ACHN (cell line): Measurements from ENCODE around the gene COX19.
A peak's percentile ranks its signal among the peaks of the same experiment; 100 is the strongest.

Source experiments
- DNase-seq: peaks from one replicate; pipeline ENCODE4 v3.0.0-alpha.2; 2015
- in situ Hi-C: cut with HindIII; loops from 2 replicates; pipeline ENCODE4 v1.10.0; 2017; ENCODE audit warnings: low sequenced_read_pairs, low pct_ligation_motif_present, low pct_unique_long_range_greater_than_20kb

COX19 gene

DNA sequence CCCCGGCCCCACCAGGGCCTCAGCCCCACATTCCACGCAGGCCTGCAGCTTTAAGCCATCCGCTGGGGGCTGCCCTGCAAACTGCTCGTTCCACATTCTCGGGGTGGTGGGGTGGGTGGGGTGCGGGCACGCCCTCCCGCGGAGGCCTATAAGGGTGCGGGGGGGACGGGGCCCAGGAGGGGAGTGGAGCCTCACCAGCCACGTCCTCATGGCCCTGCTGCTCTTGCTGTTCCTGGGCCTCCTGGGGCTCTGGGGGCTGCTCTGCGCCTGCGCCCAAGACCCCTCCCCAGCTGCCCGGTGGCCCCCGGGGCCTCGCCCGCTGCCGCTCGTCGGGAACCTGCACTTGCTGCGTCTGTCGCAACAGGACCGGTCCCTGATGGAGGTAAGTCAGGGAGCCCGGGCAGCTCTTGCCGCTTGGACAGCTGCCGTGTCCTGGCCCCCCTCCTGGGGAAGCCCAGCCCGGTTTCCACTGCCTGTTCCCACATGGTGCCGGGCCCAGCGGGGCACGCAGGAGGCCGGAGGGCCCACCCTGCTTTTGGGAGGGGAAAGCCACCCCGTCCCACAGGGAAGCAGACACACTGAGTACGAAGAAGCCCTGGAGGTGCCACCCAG, 7.8 kb upstream of the COX19 start, which contains the start of gene CYP2W1:
Gene CYP2W1, plus strand, starts transcription at position 178 of the 612 bp plus-strand sequence. Its CDS starts 31 bp downstream, at position 209.
- DNase-seq = no peak
- in situ Hi-C loops = no loop called here

DNA sequence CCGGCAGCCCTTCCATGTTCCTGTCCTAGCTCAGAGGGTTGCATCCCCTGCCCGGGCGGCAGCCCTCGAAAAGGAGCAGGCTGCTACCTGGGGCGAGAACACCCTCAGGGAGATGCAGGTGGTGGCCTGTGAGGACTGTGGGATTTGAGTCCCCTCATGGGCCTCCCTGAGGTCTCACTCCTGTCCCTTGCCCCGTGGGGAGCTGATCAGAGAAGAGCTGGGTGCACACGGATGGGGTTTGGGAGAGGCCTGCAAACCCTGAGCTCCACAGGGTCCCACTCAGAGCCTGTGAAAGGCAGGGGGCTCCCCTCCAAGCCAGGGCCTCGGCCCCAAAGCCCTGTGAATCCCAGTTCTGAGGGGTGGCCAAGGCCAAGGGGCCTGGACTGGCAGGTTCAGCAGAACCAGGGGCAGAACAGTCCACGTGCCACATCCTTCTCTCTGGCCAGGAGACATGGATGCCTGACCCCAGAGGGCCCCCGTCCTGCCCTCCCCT, 7.2 kb upstream of the COX19 start:
- no peak for DNase-seq
- in situ Hi-C loops = no loop called here

DNA sequence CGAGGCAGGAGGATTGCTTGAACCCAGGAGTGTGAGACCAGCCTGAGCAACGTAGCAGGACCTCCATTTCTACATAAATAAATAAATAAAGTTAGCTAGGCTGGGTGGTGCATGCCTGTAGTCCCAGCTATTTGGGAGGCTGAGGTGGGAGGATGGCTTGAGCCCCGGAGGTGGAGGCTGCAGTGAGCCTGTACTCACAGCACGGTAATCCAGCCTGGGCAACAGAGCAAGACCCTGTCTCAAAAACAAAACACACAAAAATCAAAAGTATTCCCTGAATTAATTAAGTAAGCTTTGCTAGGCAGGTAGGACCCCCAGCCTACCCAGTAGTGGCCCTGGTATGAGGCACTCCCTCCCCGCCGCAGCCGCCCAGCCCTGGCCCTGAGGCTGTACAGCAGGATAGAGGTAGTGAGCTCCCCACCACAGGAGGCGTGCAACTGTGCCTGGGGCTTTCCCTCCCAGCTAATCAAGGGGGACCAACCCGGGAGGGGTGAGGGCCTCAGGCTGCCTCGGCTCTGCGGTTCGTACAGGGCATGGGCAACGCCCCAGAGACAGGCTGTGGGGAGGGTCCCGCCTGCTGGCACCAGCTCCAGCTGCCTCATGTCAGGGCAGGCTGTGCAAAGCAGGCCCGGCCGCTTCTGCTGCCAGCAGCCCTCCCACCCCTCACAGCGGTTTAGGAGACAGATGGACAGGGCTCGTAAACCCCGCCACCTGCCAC, 6.6 kb upstream of the COX19 start:
- no peak for DNase-seq
- in situ Hi-C loops = no loop called here

DNA sequence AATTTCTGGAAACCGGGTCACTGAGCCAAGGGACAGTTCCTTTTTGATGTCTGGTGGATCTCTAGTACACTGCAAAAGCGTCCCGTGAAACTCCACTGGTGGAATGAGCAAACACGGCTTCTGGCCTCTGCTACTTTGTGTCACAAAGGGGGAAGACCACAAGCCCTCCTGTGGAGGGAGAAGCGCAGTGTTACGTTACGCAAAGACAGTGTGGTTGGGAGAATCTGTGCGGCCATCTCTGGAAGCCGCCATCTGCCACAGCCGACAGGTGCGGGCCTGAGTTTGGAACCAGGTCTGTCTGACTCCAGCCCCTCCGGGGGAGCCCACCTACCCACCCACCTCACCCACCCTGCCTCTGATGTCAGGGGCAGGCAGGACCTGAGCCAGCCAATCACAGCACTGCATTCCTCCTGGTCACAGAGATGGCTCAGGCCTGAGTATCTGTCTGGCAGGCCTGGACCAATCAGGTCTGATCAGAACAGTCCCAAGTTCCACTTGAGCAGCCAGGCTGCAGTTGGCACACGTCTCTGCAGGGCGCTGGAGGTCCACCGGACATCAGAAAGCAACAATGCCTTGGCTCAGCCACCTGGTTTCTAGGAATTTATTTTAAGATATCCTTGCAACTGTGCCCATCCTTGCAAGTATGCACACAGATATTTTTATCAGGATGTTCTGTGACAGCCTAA, 4.7 kb upstream of the COX19 start:
- in situ Hi-C loops = no loop called here
- peak; percentile 89 for DNase-seq

DNA sequence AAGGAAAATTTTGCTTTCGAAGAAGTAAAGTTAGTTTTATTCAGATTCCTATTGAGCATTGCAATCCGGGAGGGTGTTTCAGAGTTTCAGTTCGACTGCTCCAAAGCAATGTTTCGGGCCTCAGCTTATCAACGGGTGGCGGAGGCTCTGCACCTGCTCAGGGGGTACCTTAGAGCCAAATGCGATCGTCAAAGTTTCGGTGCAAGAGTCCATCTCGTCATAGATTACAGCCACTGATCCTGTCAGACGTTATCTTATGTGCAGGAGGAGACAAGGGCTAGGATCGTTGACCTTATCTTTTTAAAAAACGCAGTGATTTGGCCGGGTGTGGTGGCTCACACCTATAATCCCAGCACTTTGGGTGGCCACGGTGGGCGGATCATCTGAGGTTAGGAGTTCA, 3.8 kb upstream of the COX19 start:
- DNase-seq = no peak
- in situ Hi-C loops = no loop called here

DNA sequence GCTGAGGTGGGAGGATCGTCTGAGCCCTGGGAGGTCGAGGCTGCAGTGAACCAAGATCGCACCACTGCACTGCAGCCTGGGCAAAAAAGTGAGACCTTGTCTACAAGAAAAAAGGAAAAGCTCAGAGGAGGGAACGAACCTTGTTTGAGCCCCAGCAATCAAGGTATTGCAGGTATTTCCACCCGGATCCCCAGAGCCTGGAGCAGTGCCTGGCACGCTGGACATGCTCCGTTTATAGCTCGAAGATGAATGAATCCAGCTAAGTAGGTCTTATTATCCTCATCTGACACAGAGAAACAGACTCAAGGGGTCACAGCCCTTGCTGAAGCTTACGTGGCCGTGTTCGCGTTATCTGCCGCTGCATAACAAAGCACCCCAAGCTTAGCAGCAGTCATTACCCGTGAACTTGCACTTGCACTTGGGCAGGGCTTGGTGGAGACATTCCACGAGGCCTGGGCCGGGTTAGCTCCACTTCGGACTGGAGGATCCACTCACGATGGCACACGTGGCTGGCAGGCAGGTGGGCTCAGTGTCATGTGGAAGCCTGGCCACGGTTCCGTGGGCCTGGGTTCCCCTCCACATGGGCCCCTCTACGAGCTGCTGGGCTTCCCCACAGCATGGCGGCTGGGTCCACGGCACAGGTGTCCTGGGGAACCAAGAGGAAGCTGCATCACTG, 3.2 kb upstream of the COX19 start:
- in situ Hi-C loops = no loop called here
- no peak for DNase-seq

DNA sequence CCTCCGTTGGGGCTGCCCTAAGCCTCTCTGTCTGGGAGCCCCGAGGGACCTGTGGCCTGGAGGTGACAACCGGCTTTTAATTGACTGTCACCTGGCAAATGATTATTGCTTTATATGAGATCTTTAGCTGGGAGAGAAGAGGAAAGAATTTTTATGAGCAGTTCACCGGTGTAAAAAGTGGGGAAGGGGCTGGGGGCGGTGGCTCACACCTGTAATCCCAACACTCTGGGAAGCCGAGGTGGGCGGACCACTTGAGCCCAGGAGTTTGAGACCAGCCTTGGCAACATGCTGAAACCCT, 2.6 kb upstream of the COX19 start:
- in situ Hi-C loops = no loop called here
- DNase-seq = no peak

DNA sequence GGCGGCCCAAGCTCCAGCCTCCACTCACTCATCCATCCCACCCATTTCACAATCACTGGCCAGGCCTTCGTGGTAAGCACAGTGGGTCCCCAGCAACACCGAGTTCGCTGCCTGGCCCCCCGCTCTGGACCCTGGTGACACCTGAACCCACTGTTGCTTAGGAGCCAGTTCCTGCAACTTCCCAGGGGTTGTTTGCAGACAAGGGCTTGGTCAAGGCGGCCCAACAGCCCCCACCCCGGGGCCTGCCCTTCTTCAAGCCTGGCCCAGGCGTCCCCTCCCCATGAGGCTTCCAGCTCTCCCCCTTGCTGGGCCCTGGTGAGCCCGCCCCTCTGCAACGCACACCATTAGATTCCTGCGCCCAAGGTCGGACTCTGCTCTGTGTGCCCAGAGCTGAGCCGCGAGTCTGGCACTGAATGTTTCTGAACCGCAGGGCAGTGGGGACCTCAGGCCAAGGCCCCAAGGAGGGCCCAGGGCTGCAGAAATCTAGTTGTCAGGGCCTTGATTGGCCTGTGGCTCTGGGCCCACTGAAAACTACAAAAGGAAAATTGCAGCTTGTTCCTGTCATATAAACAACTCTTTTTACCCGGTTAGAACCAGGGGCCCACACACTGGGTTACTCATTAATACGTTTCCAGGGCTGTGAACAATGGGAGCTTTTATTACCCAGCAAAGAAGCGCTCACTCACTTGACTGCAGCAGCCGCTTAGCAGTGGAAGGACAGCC, 2.1 kb upstream of the COX19 start:
- in situ Hi-C loops = no loop called here
- peak; percentile 81 for DNase-seq

DNA sequence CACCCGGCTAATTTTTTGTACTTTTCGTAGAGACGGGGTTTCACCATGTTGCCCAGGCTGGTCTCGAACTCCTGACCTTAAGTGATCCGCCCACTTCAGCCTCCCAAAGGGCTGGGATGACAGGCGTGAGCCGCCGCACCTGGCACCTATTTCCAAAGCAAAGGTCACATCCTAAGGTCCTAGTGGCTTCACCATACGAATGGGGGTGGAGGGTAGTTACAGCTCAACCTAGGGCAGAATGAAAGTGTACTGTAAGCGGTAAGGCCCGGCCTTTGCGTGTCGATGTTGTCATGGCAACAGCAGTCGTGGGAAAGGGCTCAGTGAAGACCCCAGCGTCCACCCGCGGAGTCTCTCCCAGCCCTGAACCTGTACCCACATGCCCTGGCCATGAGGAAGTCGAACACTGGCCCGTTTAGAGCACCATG, 1.6 kb upstream of the COX19 start:
- DNase-seq = no peak
- in situ Hi-C loops = no loop called here

DNA sequence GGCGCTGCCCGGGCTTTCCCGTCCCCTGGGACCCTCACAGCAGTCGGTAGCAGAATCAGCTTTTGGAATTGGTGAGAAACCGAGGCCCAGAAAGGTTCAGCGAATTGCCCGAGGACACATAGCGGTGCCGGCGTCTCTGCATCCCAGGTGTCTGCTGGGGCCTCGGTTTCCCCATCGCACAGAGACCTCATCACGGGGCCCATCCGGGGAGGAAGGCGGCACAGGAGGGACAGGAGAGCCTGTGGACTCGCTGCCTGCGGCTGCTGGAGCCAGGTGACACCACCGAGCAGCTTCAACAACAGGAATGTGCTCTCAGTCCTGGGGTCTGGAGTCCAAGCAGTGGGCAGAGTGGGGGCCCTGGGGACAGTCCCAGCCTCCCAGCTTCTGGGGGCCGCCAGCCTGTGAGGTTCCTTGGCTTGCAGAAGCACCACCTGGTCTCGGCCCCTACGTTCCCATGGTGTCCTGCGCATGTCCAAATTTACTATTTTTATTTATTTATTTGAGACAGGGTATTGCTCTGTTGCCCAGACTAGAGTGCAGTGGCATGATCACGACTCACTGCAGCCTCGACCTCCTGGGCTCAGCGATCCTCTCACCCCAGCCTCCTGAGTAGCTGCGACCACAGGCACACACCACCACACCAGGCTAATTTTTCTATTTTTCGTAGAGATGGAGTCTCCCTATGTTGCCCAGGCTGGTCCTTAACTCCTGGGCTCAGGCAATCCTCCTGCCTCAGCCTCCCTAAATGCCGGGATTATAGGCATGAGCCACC, 539 bp upstream of the COX19 start:
- no peak for DNase-seq
- in situ Hi-C loops = no loop called here

DNA sequence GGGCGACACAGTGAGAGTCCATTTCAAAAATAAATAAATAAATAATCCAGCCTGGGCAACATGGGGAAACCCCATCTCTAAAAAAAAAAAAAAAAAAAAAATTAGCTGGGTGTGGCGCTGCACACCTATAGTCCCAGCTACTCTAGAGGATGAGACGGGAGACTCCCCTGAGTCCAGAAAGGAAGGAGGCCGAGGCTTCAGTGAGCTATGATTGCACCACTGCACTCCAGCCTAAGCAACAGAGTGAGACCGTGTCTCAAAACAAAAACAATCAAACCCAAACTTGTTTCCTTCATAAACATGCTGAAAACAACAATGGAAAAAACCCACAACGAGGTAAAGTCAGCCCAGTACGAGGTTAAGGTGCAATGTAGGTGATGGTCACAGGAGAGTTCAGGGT, 1.2 kb downstream of the COX19 start:
- DNase-seq = no peak
- in situ Hi-C loops = loop anchor here (25.0 kb wide), 1 partner anchor 187 kb away; no protein-coding TSS in a partner anchor

DNA sequence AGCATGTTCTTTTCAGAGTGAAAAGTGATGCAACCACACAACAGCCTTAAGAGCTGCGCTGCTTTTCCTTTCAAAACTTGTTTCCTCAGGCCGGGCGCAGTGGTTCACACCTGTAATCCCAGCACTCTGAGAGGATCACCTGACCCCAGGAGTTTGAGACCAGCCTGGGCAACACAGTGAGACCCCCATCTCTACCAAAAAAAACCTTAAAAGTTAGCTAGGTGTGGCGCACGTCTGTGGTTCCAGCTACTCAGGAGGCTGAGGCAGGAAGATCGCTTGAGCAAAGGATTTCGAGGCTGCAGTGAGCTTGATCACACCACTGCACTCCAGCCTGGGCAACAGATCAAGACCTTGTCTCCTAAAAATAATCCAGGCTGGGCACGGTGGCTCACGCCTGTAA, 2.0 kb downstream of the COX19 start:
- no peak for DNase-seq
- in situ Hi-C loops = loop anchor here (25.0 kb wide), 1 partner anchor 186 kb away; no protein-coding TSS in a partner anchor

DNA sequence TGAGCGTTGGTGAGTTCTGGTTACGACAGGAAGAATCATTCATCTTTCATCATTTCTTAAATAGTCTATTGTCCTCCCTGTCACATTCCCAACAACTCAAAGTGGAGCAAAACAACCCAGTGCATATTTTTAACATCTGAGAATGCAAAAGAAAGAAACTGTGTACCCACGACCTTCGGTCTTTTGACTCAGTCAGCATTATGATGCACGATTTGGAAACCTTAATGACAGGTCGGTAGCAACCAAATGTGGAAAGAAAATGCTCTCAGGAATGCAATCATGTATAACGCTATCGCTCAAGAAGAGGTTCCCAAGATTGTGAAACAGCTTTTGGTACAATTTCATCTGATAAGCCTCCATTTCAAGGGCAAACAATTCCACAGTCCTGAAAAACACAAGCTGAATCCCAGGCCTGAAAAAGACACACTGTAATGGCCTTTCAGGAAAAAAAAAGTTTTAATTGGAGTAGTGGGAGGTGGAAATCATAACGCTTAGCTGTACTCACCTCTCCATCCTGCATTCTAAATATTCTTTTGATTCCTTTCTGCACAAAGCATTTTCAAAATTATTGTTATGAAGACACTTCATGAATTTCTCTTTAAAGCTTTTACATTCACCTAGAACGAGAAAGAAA, 2.6 kb downstream of the COX19 start:
- no peak for DNase-seq
- in situ Hi-C loops = loop anchor here (25.0 kb wide), 1 partner anchor 185 kb away; no protein-coding TSS in a partner anchor

DNA sequence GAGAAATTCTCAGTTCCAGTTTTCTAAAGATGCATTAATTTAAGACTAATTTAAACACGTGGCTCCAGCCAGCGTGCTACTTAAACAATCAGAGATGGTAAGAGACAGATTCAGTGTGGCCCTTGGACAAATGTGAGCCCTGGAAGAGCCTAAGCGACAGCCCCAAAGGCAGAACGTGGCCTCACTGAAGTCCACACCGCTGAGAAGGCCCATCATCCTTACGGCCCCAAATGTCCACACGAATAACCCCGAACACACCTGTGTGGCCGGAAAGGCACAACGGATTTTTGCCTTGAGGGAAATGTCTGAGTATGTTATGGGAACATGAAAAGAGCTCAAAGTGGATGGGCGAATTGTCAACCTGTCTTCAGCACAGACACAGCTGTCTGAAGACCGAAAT, 3.2 kb downstream of the COX19 start:
- in situ Hi-C loops = loop anchor here (25.0 kb wide), 1 partner anchor 185 kb away; no protein-coding TSS in a partner anchor
- DNase-seq = no peak

DNA sequence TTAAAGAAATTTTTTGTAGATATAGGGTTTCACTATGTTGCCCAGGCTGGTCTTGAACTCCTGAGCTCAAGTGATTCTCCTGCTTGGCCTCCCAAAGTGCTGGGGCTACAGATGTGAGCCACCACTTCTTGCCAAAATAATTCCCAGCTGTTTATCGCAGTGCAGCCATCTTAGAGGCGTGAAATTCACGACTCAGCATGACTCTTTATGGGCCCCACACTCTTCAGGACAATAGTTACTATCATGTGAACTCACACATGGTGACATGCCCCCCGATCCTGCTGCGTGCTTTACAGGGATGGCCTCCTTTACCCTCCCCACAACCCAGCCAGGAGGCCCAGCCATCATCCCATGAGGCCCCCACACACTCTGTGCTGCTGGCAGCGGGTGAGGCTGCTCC, 4.6 kb downstream of the COX19 start:
- in situ Hi-C loops = loop anchor here (25.0 kb wide), 1 partner anchor 183 kb away; no protein-coding TSS in a partner anchor
- no peak for DNase-seq

DNA sequence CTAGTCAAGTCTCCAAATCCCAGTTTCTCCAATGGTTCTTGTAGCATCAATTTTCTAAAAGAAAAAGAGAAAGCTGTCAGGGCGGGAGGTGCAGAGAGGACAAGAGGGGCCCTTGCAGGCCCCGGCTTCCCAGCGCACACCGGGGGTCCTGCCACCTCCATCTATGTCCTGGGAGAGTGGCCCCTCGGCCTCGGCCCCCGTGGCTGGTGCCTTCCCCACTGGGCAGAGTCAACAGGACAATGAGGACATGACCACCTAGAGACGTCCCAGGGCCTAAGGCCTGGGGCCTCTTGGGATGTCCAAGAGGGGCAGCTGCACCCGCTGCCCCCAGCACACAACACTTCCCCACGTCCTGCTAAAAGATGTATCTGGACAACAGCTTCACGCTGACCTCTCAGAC, 5.9 kb downstream of the COX19 start:
- DNase-seq = no peak
- in situ Hi-C loops = loop anchor here (25.0 kb wide), 1 partner anchor 182 kb away; no protein-coding TSS in a partner anchor
